Right ventricle myocardium superior (tissue), 1 donor: Measurements from ENCODE around the gene RALGPS1. TPM values are rescaled to one million over a fixed set of nuclear protein-coding genes. Genes with fewer than 3 reads are reported as not detected.

Experiments
- ATAC-seq: fragments of 200-7000 bp; cut with Tn5 transposase; one replicate; pipeline ENCODE4 v1.9.1; 2020; ENCODE audit warnings: mild to moderate bottlenecking; ENCODE audit not compliant: poor library complexity
- DNase-seq: peaks from one replicate; pipeline ENCODE4 v3.0.0-alpha.2; 2020
- intact Hi-C: fragments of 100-400 bp; cut with DNase I; formaldehyde crosslinking; loops from one replicate; pipeline ENCODE4 v1.11.2; 2022
- total RNA-seq: library from RNA; stranded (reverse); fragmentation: NEBNext Ultra II Directional; extraction: Animal tissue kit (Norgen Biotek cat#: 25700); gene quantifications from one replicate; pipeline ENCODE4 v1.2.1, GENCODE V29; 2021
- donor health status: DM: no; HTN: yes; CAD: no; lungs with severe emphysema.

The RALGPS1 gene
- total RNA-seq, 1 donor from 2014 or later = 17.7 TPM

GRCh38 chr9:127081250-127082185 is 166.9 kb downstream of the RALGPS1 start:
- intact Hi-C loops = no loop called here
- ATAC-seq = peak; percentile 21

GRCh38 chr9:127083138-127083980 is 168.8 kb downstream of the RALGPS1 start:
- intact Hi-C loops = no loop called here
- DNase-seq = no peak
- peak; percentile 76 for ATAC-seq

More at GRCh38 chr9:127081250-127082185, 166.9 kb downstream of the RALGPS1 start:
- no peak for DNase-seq

- intact Hi-C loops = no loop called here
- ATAC-seq (no peak), DNase-seq (no peak)
These were observed 169.8 kb downstream of the RALGPS1 start for GRCh38 chr9:127084076-127085039.

- intact Hi-C loops = no loop called here
- DNase-seq (no peak), ATAC-seq (no peak)
These were observed 170.6 kb downstream of the RALGPS1 start for GRCh38 chr9:127085186-127085585.

GRCh38 chr9:127086771-127087170 is 172.2 kb downstream of the RALGPS1 start:
- no peak for DNase-seq
- intact Hi-C loops = no loop called here
- no peak for ATAC-seq

- DNase-seq (no peak), ATAC-seq (no peak)
- intact Hi-C loops = no loop called here
These were observed 172.8 kb downstream of the RALGPS1 start for GRCh38 chr9:127087411-127087810.

GRCh38 chr9:127087836-127088235 is 173.3 kb downstream of the RALGPS1 start:
- no peak for ATAC-seq
- intact Hi-C loops = no loop called here

GRCh38 chr9:127088724-127089615 is 174.4 kb downstream of the RALGPS1 start:
- no peak for DNase-seq
- peak; percentile 5 for ATAC-seq
- intact Hi-C loops = no loop called here

More at GRCh38 chr9:127087836-127088235, 173.3 kb downstream of the RALGPS1 start:
- no peak for DNase-seq

- intact Hi-C loops = no loop called here
- ATAC-seq = peak; percentile 55
- no peak for DNase-seq
These were observed 175.1 kb downstream of the RALGPS1 start for GRCh38 chr9:127089631-127090081.

- intact Hi-C loops = no loop called here
- ATAC-seq = peak; percentile 19
- DNase-seq = no peak
These were observed 175.9 kb downstream of the RALGPS1 start for GRCh38 chr9:127090341-127090985.

- DNase-seq = no peak
- intact Hi-C loops = no loop called here
- ATAC-seq = no peak
These were observed 176.9 kb downstream of the RALGPS1 start for GRCh38 chr9:127091526-127091925.

- intact Hi-C loops = no loop called here
- DNase-seq (no peak), ATAC-seq (no peak)
These were observed 177.5 kb downstream of the RALGPS1 start for GRCh38 chr9:127092041-127092608.

GRCh38 chr9:127093319-127094020 is 178.9 kb downstream of the RALGPS1 start:
- ATAC-seq = no peak
- no peak for DNase-seq

GRCh38 chr9:127095411-127095810 is 180.8 kb downstream of the RALGPS1 start:
- ATAC-seq (no peak), DNase-seq (no peak)
- intact Hi-C loops = no loop called here

More at GRCh38 chr9:127093319-127094020, 178.9 kb downstream of the RALGPS1 start:
- intact Hi-C loops = no loop called here

- intact Hi-C loops = no loop called here
- no peak for ATAC-seq
- DNase-seq = no peak
These were observed 181.6 kb downstream of the RALGPS1 start for GRCh38 chr9:127096208-127096607.

- no peak for DNase-seq
- no peak for ATAC-seq
- intact Hi-C loops = no loop called here
These were observed 183.1 kb downstream of the RALGPS1 start for GRCh38 chr9:127097683-127098082.
